WERI-Rb-1 (cell line): Measurements from ENCODE around the gene CDH23.

Source experiments
- DNase-seq: peaks from one replicate; pipeline ENCODE4 v3.0.0-alpha.2; 2020
- H3K27ac ChIP-seq: fragments of 250-450 bp; sonication (Bioruptor Pico); 2 replicates; pipeline ENCODE4 v1.5.1; 2020; ENCODE audit warnings: mild to moderate bottlenecking, moderate library complexity
- H3K27me3 ChIP-seq: fragments of 250-450 bp; sonication (Bioruptor Pico); 2 replicates; pipeline ENCODE4 v1.5.1; 2021; ENCODE audit warnings: mild to moderate bottlenecking, low read depth, moderate library complexity; ENCODE audit not compliant: insufficient read depth, severe bottlenecking
- H3K36me3 ChIP-seq: fragments of 250-450 bp; sonication (Bioruptor Pico); 2 replicates; pipeline ENCODE4 v1.5.1; 2020; ENCODE audit warnings: mild to moderate bottlenecking, moderate library complexity
- H3K4me3 ChIP-seq: 2 replicates; pipeline ENCODE4 v1.5.1; 2011; ENCODE audit warnings: low read depth, mild to moderate bottlenecking, control low read depth, low read length
- H3K9me3 ChIP-seq: fragments of 250-450 bp; sonication (Bioruptor Pico); 2 replicates; pipeline ENCODE4 v1.5.1; 2021; ENCODE audit warnings: mild to moderate bottlenecking, moderate library complexity; ENCODE audit not compliant: severe bottlenecking
- CTCF ChIP-seq: IDR thresholded peaks from 2 replicates; pipeline ENCODE4 v1.5.1; 2011; ENCODE audit warnings: low read depth, mild to moderate bottlenecking, control low read depth, inconsistent platforms, low read length

Gene CDH23

GRCh38 chr10:71605263-71605962, 208.7 kb downstream of the CDH23 start:
- Histone ChIP-seq H3K27me3 (no peaks in the 10 kb centered on the region), H3K27ac (no peak overlapping the region), H3K36me3 (peaks cover 48% of the 10 kb centered on the region), H3K9me3 (no peaks in the 10 kb centered on the region), H3K4me3 (no peak overlapping the region)
- TF ChIP-seq CTCF: no peak
- no peak for DNase-seq

- peak; percentile 29 for DNase-seq
- Histone ChIP-seq H3K9me3 (no peaks in the 10 kb centered on the region), H3K36me3 (peaks cover 43% of the 10 kb centered on the region), H3K27me3 (no peaks in the 10 kb centered on the region), H3K27ac (no peak overlapping the region), H3K4me3 (no peak overlapping the region)
- TF ChIP-seq CTCF: no peak
Observed at GRCh38 chr10:71606257-71607081, 209.7 kb downstream of the CDH23 start.

GRCh38 chr10:71607082-71607443, 210.3 kb downstream of the CDH23 start:
- DNase-seq: no peak

GRCh38 chr10:71608819-71609768, 212.4 kb downstream of the CDH23 start:
- peak overlapping the region; percentile 34; the same call in 1 of the 2 replicates for H3K27ac ChIP-seq

More at GRCh38 chr10:71607082-71607443, 210.3 kb downstream of the CDH23 start:
- H3K4me3 ChIP-seq: no peak overlapping the region
- no peak overlapping the region for H3K27ac ChIP-seq
- peaks cover 44% of the 10 kb centered on the region for H3K36me3 ChIP-seq
- H3K27me3 ChIP-seq: no peaks in the 10 kb centered on the region
- no peak for TF ChIP-seq CTCF
- no peaks in the 10 kb centered on the region for H3K9me3 ChIP-seq

More at GRCh38 chr10:71608819-71609768, 212.4 kb downstream of the CDH23 start:
- H3K27me3 ChIP-seq: no peaks in the 10 kb centered on the region
- H3K9me3 ChIP-seq: no peaks in the 10 kb centered on the region
- peaks cover 37% of the 10 kb centered on the region for H3K36me3 ChIP-seq
- DNase-seq: peak; percentile 88
- H3K4me3 ChIP-seq: no peak overlapping the region
- TF ChIP-seq CTCF: peak; percentile 87
